GM12878 (cell line): ENCODE results near the gene GOPC. TPM values are rescaled to one million over a fixed set of nuclear protein-coding genes. Genes with fewer than 3 reads are reported as not detected.

Experiments used
- ATAC-seq: fragments of 200-7000 bp; cut with Tn5 transposase; 3 replicates; pipeline ENCODE4 v1.9.1; 2020; ENCODE audit warnings: mild to moderate bottlenecking, moderate library complexity
- BruUV-seq: library from RNA; stranded (reverse); fragments of 400-500 nt; replicated peaks from 2 replicates; lab custom pipeline; 2021; lab: Mats Ljungman, UMichigan
- CTCF ChIA-PET: fragments of 300-600 bp; sonication (Branson Sonifier 250); formaldehyde crosslinking; extraction: SDS; loops from one replicate; lab custom pipeline; 2021; ENCODE audit warnings: inconsistent platforms; lab: Yijun Ruan, JAX
- POLR2A ChIA-PET: fragments of 350-600 bp; formaldehyde crosslinking; extraction: SDS; loops from one replicate; lab custom pipeline; 2021; ENCODE audit warnings: inconsistent platforms; lab: Charles Lee
- RAD21 ChIA-PET: fragments of 300-600 bp; sonication (Branson Sonifier 250); formaldehyde crosslinking; loops from one replicate; lab custom pipeline; 2023; ENCODE audit warnings: antibody characterized with exemption; ENCODE audit not compliant: unreplicated experiment; lab: Charles Lee
- SMC1A ChIA-PET: fragments of 300-600 bp; sonication (Branson Sonifier 250); formaldehyde crosslinking; loops from one replicate; lab custom pipeline; 2023; ENCODE audit not compliant: unreplicated experiment, uncharacterized antibody; lab: Charles Lee
- DNase-seq: peaks from one replicate; pipeline ENCODE4 v3.0.0-alpha.2; 2011; ENCODE audit warnings: low read depth, low spot score
- FAIRE-seq: peaks from 3 replicates; lab custom pipeline; 2011; peaks lifted over from hg19 to GRCh38; lab: Jason Lieb, UNC
- H2AFZ ChIP-seq: 2 replicates; pipeline ENCODE4 v1.6.0; 2011; ENCODE audit warnings: low read depth, low read length, control low read depth; ENCODE audit not compliant: control insufficient read depth
- H3K27ac ChIP-seq: 2 replicates; pipeline ENCODE4 v1.5.1; 2011; ENCODE audit warnings: control low read depth; ENCODE audit not compliant: control insufficient read depth, insufficient read depth
- H3K27me3 ChIP-seq, 2 experiments: replicated peaks in 1 of 2; 2 replicates each; pipeline versions ENCODE4 v1.6.0 to v1.6.1; 2011; ENCODE audit warnings: low read length in 1 of 2; ENCODE audit not compliant: control insufficient read depth in 2 of 2, insufficient read depth in 2 of 2
- H3K36me3 ChIP-seq, 2 experiments: 2 replicates each; pipeline ENCODE4 v1.5.1; 2011; ENCODE audit warnings: low read length in 1 of 2; ENCODE audit not compliant: control insufficient read depth in 2 of 2, insufficient read depth in 2 of 2
- H3K4me1 ChIP-seq: 2 replicates; pipeline ENCODE4 v1.6.1; 2011; ENCODE audit warnings: mild to moderate bottlenecking, low read length, moderate library complexity, mixed read lengths; ENCODE audit not compliant: control insufficient read depth, insufficient read depth
- H3K4me2 ChIP-seq: 2 replicates; pipeline ENCODE4 v1.6.0; 2011; ENCODE audit warnings: control low read depth; ENCODE audit not compliant: control insufficient read depth, insufficient read depth
- H3K4me3 ChIP-seq: fragments of 200-600 bp; sonication (generic); 2 replicates; pipeline ENCODE4 v1.5.1; 2016
- H3K79me2 ChIP-seq: 2 replicates; pipeline ENCODE4 v1.6.0; 2011; ENCODE audit warnings: low read length; ENCODE audit not compliant: control insufficient read depth, insufficient read depth
- H3K9ac ChIP-seq: 2 replicates; pipeline ENCODE4 v1.8.0; 2011; ENCODE audit warnings: low read length, control low read depth, mixed read lengths; ENCODE audit not compliant: control insufficient read depth, insufficient read depth
- H3K9me3 ChIP-seq: replicated peaks from 3 replicates; pipeline ENCODE4 v1.5.1; 2011; ENCODE audit warnings: mild to moderate bottlenecking, low read length; ENCODE audit not compliant: control insufficient read depth, insufficient read depth
- H4K20me1 ChIP-seq: 2 replicates; pipeline ENCODE4 v1.6.0; 2011; ENCODE audit not compliant: control insufficient read depth, insufficient read depth
- ATF2 ChIP-seq: IDR thresholded peaks from 2 replicates; pipeline ENCODE4 v1.6.1; 2012; ENCODE audit warnings: low read length, inconsistent platforms
- CBX3 ChIP-seq: fragments of 200-600 bp; sonication (generic); IDR thresholded peaks from 2 replicates; pipeline ENCODE4 v1.6.1; 2016; ENCODE audit warnings: low read depth, borderline replicate concordance
- CHD4 ChIP-seq: fragments of 200-600 bp; sonication (generic); IDR thresholded peaks from 2 replicates; pipeline ENCODE4 v1.6.1; 2016; ENCODE audit warnings: mild to moderate bottlenecking
- EP300 ChIP-seq, 2 experiments: fragments of 150-350 bp in 1 of 2; IDR thresholded peaks; 2 replicates each; pipeline ENCODE4 v1.6.1; 2011 to 2012; ENCODE audit warnings: low read depth in 2 of 2, low read length in 2 of 2, borderline replicate concordance in 1 of 2, improper control_type of control experiment in 1 of 2, inconsistent platforms in 1 of 2; ENCODE audit not compliant: control insufficient read depth in 1 of 2
- HDAC2 ChIP-seq: fragments of 200-600 bp; sonication (generic); IDR thresholded peaks from 2 replicates; pipeline ENCODE4 v1.6.1; 2017
- JUNB ChIP-seq: IDR thresholded peaks from 2 replicates; pipeline ENCODE4 v1.6.1; 2016; ENCODE audit warnings: antibody characterized with exemption, mild to moderate bottlenecking
- JUND ChIP-seq: IDR thresholded peaks from 2 replicates; pipeline ENCODE4 v1.6.1; 2012; ENCODE audit warnings: low read depth, mild to moderate bottlenecking, low read length, improper control_type of control experiment, moderate library complexity
- NFYB ChIP-seq: IDR thresholded peaks from 2 replicates; pipeline ENCODE4 v1.6.1; 2011; ENCODE audit warnings: low read depth, mild to moderate bottlenecking, low read length, improper control_type of control experiment, moderate library complexity; ENCODE audit not compliant: insufficient read depth
- RAD21 ChIP-seq: IDR thresholded peaks from 2 replicates; pipeline ENCODE4 v1.6.1; 2011; ENCODE audit warnings: mild to moderate bottlenecking, low read depth, low read length, moderate library complexity; ENCODE audit not compliant: insufficient read depth
- STAT1 ChIP-seq: fragments of 450-650 bp; conservative IDR thresholded peaks from 2 replicates; pipeline ENCODE4 v1.6.1; 2014; ENCODE audit warnings: antibody characterized with exemption, mild to moderate bottlenecking
- USF2 ChIP-seq: IDR thresholded peaks from 2 replicates; pipeline ENCODE4 v1.6.1; 2011; ENCODE audit warnings: low read depth, low read length, improper control_type of control experiment, borderline replicate concordance
- YY1 ChIP-seq: IDR thresholded peaks from 2 replicates; pipeline ENCODE4 v1.6.1; 2011; ENCODE audit warnings: low read depth, mild to moderate bottlenecking, low read length
- ZZZ3 ChIP-seq: IDR thresholded peaks from 2 replicates; pipeline ENCODE4 v1.6.1; 2011; ENCODE audit warnings: low read depth; ENCODE audit not compliant: control insufficient read depth, insufficient read length
- WGBS: methylation state at CpG from one replicate; pipeline ENCODE4 v1.1.6; 2016; ENCODE audit warnings: low lambda C conversion rate; ENCODE audit not compliant: insufficient replicate concordance, insufficient coverage; ENCODE audit errors: missing lambda C conversion rate; 5-methylcytosine and 5-hydroxymethylcytosine counted together
- in situ Hi-C: fragments of 300-500 bp; cut with MboI; formaldehyde crosslinking; loops from 9 replicates; pipeline ENCODE4 v1.14.3; 2018; ENCODE audit warnings: mixed read lengths
- intact Hi-C: fragments of 100-400 bp; cut with micrococcal nuclease; formaldehyde crosslinking; loops from one replicate; pipeline ENCODE4 v1.14.2; 2022; ENCODE audit not compliant: unreplicated experiment
- polyA plus RNA-seq, 11 experiments: library from polyadenylated mRNA; depleted of rRNA in 4 of 11; unstranded in 6 of 11; stranded (reverse) in 5 of 11; fragments of >200 nt; fragmentation: Nextera tagmentation in 4 of 11; fragmentation: Illumina TruSeq in 1 of 11; extraction: Ambion mirVana in 4 of 11; extraction: Trizol in 1 of 11; gene quantifications; 1 replicate in 1 of 11; 2 replicates in 10 of 11; pipeline versions ENCODE4 v1.2.1 to v1.2.3, GENCODE V29; 2011 to 2016; ENCODE audit warnings: inconsistent platforms in 2 of 11, missing spikeins in 2 of 11, low read depth in 1 of 11
- total RNA-seq, 4 experiments: library from RNA; depleted of rRNA in 3 of 4; stranded (reverse); fragments of >200 nt in 3 of 4; fragmentation: Illumina TruSeq in 1 of 4; extraction: Trizol in 1 of 4; gene quantifications; 2 replicates each; pipeline versions ENCODE4 v1.2.1 to v1.2.3, GENCODE V29; 2013 to 2021
- TF ChIP-seq, protein P1 (sequence below): fragments of 450-650 bp; IDR thresholded peaks from 2 replicates; pipeline ENCODE4 v1.6.1; 2017; ENCODE audit warnings: antibody characterized with exemption, mild to moderate bottlenecking, moderate library complexity
- TF ChIP-seq, protein P2 (sequence below): fragments of 450-650 bp; IDR thresholded peaks from 2 replicates; pipeline ENCODE4 v1.6.1; 2016; ENCODE audit warnings: mild to moderate bottlenecking

Gene GOPC
- total and polyA plus RNA-seq, 10 of the 15 experiments (the other 5 are each of a cell fraction or from before 2014, with no cell fraction given) = 5.8 to 28.5 (median 18.0) TPM

DNA sequence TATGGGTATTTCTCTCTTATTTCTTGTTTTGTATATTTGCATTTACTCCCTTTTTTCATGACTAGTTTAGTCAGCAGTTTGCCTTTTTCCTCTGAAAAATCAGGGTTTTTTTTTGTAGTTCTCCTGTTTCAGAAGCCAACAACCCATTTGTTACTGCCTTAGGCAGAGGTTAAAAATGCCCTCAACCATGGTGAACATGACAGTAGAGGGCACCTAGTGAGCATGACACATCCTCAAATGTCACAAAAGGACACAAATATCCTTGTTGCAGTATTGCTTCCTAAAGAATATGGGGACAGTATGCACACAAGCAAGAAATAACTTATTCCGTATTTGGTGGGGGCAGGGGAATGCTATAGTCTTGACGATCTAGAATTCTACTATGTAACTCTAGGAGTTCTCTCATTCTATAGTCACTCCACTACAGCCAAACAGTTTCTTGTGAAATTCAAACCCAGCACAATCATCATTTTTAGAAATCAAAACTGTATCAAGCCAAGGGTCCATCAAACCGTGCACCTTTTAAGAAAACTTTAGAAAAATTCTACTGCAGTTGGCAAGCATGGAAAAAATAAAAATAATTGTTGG, 47.0 kb downstream of the GOPC start:
- Histone ChIP-seq H3K9ac (no peak overlapping the region), H4K20me1 (no peaks in the 10 kb centered on the region), H3K4me2 (no peak overlapping the region), H3K4me3 (no peak overlapping the region), H3K4me1 (no peaks in the 10 kb centered on the region), H2AFZ (no peak overlapping the region), H3K27me3 (no peaks in the 10 kb centered on the region), H3K9me3 (no peaks in the 10 kb centered on the region), H3K79me2 (no peaks in the 10 kb centered on the region), H3K27ac (no peak overlapping the region), H3K36me3 (0 out of 4 replicates have a peak, but pooled peaks cover 0 to 1% of the 10 kb centered on the region in 2 experiments)
- in situ Hi-C loops = loop anchor here (10.0 kb wide), 1 partner anchor 201 kb away; no protein-coding TSS in a partner anchor
- BruUV-seq = no TSS peak
- no peak for TF ChIP-seq ATF2
- TF ChIP-seq EP300 (IDR thresholded peaks at IDR 0.05; ENCODE audit: borderline replicate concordance in 1 of 2, control insufficient read depth in 1 of 2, low read depth in 2 of 2, low read length in 2 of 2) = no peak
- no peak for TF ChIP-seq NFYB
- TF ChIP-seq, protein P1, sequence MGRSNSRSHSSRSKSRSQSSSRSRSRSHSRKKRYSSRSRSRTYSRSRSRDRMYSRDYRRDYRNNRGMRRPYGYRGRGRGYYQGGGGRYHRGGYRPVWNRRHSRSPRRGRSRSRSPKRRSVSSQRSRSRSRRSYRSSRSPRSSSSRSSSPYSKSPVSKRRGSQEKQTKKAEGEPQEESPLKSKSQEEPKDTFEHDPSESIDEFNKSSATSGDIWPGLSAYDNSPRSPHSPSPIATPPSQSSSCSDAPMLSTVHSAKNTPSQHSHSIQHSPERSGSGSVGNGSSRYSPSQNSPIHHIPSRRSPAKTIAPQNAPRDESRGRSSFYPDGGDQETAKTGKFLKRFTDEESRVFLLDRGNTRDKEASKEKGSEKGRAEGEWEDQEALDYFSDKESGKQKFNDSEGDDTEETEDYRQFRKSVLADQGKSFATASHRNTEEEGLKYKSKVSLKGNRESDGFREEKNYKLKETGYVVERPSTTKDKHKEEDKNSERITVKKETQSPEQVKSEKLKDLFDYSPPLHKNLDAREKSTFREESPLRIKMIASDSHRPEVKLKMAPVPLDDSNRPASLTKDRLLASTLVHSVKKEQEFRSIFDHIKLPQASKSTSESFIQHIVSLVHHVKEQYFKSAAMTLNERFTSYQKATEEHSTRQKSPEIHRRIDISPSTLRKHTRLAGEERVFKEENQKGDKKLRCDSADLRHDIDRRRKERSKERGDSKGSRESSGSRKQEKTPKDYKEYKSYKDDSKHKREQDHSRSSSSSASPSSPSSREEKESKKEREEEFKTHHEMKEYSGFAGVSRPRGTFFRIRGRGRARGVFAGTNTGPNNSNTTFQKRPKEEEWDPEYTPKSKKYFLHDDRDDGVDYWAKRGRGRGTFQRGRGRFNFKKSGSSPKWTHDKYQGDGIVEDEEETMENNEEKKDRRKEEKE = no peak
- no peak for TF ChIP-seq JUNB
- TF ChIP-seq RAD21 = no peak
- TF ChIP-seq CHD4 = no peak
- TF ChIP-seq CBX3 = no peak
- TF ChIP-seq, protein P2, sequence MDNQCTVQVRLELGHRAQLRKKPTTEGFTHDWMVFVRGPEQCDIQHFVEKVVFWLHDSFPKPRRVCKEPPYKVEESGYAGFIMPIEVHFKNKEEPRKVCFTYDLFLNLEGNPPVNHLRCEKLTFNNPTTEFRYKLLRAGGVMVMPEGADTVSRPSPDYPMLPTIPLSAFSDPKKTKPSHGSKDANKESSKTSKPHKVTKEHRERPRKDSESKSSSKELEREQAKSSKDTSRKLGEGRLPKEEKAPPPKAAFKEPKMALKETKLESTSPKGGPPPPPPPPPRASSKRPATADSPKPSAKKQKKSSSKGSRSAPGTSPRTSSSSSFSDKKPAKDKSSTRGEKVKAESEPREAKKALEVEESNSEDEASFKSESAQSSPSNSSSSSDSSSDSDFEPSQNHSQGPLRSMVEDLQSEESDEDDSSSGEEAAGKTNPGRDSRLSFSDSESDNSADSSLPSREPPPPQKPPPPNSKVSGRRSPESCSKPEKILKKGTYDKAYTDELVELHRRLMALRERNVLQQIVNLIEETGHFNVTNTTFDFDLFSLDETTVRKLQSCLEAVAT = no peak
- TF ChIP-seq ZZZ3 = no peak
- no peak for TF ChIP-seq STAT1
- no peak for TF ChIP-seq JUND
- no peak for TF ChIP-seq HDAC2
- no peak for TF ChIP-seq USF2
- no peak for TF ChIP-seq YY1
- 38% methylated on average over 3 of the region's 3 CpGs for WGBS
- intact Hi-C loops = loop anchor here (5.0 to 10.0 kb wide), 2 partner anchors 208 to 279 kb away; no protein-coding TSS in a partner anchor
- ChIA-PET SMC1A (interaction anchor here (0.6 to 5.3 kb wide), 13 partner anchors 9 to 275 kb away, joined by 3 to 52 read pairs (median 4); no protein-coding TSS in a partner anchor), RAD21 (interaction anchor here (0.7 to 5.1 kb wide), 5 partner anchors 72 to 129 kb away, joined by 3 to 47 read pairs (median 4); no protein-coding TSS in a partner anchor), CTCF (interaction anchor here (0.6 to 14.8 kb wide), 16 partner anchors 9 to 156 kb away, joined by 3 to 223 read pairs (median 5); partner anchors contain the start of genes DCBLD1 and GOPC), POLR2A (interaction anchor here (0.7 kb wide), 2 partner anchors 76 to 77 kb away, joined by 4 read pairs; no protein-coding TSS in a partner anchor)
- FAIRE-seq (no peak), ATAC-seq (no peak), DNase-seq (no peak)
